Measurements from ENCODE around the gene IL17RB.

The IL17RB gene

DNA sequence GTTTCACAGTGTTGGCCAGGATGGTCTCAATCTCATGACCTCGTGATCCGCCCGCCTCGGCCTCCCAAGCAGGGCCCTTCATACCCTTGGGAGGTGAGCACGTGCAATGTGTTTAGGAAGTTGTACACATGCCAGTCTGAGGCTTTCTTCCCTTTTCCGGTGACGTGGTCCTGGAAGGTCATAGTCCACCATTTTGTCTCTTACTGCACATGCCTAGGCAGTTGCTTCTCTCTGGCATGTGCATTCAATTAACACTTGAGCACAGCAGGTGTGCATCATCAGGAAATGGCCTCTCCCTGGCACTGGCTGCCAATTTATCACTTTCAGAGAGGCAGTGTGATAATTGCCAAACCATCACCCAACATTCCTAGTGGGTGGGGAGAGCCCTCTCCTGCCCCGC lies 67.0 kb downstream of the IL17RB start:
- H3K36me3 ChIP-seq (ENCODE audit: control insufficient read depth, insufficient read depth, low read length) = no peaks in the 10 kb centered on the region
- no peak overlapping the region for H3K27ac ChIP-seq (ENCODE audit: insufficient read depth, low read depth, low read length, poor library complexity, severe bottlenecking)
- peaks cover 7% of the 10 kb centered on the region for H3K27me3 ChIP-seq (ENCODE audit: control insufficient read depth, insufficient read depth, low read length, poor library complexity, severe bottlenecking)
- 95 to 97% methylated on average over 7 to 8 of the region's 8 CpGs for WGBS, 2 experiments
- no peaks in the 10 kb centered on the region for H3K9me3 ChIP-seq (ENCODE audit: control insufficient read depth, low read length)
- H3K4me3 ChIP-seq (ENCODE audit: insufficient read depth, low read depth, low read length) = no peak overlapping the region
- H3K4me1 ChIP-seq (ENCODE audit: control insufficient read depth, insufficient read depth, low read length) = no peaks in the 10 kb centered on the region
